Thyroid gland (tissue), 4 donors: ENCODE data around the gene ABCA10. TPM values are rescaled to one million over a fixed set of nuclear protein-coding genes. Genes with fewer than 3 reads are reported as not detected.

Source experiments
- DNase-seq, 2 donors: peaks; one replicate each; pipeline ENCODE4 v3.0.0-alpha.2; 2019
- H3K27ac ChIP-seq, 3 donors: fragments of 200-600 bp; sonication (generic); 1 replicate in 2 of 3; 2 replicates in 1 of 3; pipeline ENCODE4 v1.5.1; 2016 to 2019; ENCODE audit warnings: mild to moderate bottlenecking in 1 of 3, moderate library complexity in 1 of 3
- H3K27me3 ChIP-seq: fragments of 200-600 bp; sonication (generic); one replicate; pipeline ENCODE4 v1.5.1; 2019
- H3K36me3 ChIP-seq, 2 donors: fragments of 200-600 bp; sonication (generic); one replicate each; pipeline ENCODE4 v1.5.1; 2016 to 2019
- H3K4me1 ChIP-seq, 2 donors: fragments of 200-600 bp; sonication (generic); one replicate each; pipeline ENCODE4 v1.5.1; 2017 to 2019
- H3K4me3 ChIP-seq, 3 donors: fragments of 200-600 bp; sonication (generic); replicated peaks in 1 of 3; 1 replicate in 2 of 3; 2 replicates in 1 of 3; pipeline ENCODE4 v1.5.1; 2016; ENCODE audit warnings: mild to moderate bottlenecking in 1 of 3
- H3K9me3 ChIP-seq: fragments of 200-600 bp; sonication (generic); one replicate; pipeline ENCODE4 v1.5.1; 2017
- CTCF ChIP-seq, 6 experiments: fragments of 200-600 bp in 3 of 6; fragments of 450-650 bp in 3 of 6; sonication (generic) in 3 of 6; IDR thresholded peaks; one replicate each; pipeline ENCODE4 v1.5.1; 2016 to 2019; ENCODE audit warnings: antibody characterized with exemption in 6 of 6, mild to moderate bottlenecking in 2 of 6, inconsistent platforms in 1 of 6, moderate library complexity in 1 of 6
- POLR2A ChIP-seq, 2 donors: fragments of 450-650 bp; IDR thresholded peaks; one replicate each; pipeline ENCODE4 v1.6.1; 2017; ENCODE audit warnings: antibody characterized with exemption in 2 of 2, mild to moderate bottlenecking in 2 of 2, moderate library complexity in 1 of 2
- WGBS, 2 donors: methylation state at CpG; one replicate each; pipeline ENCODE4 v1.1.5; 2017; 5-methylcytosine and 5-hydroxymethylcytosine counted together
- intact Hi-C: fragments of 100-400 bp; cut with DNase I; formaldehyde crosslinking; loops from one replicate; pipeline ENCODE4 v1.15.1; 2023
- total RNA-seq, 4 donors: library from RNA; depleted of rRNA; stranded (reverse); fragments of >200 nt; gene quantifications; one replicate each; pipeline ENCODE4 v1.2.3, GENCODE V29; 2016

The ABCA10 gene
- total RNA-seq, 4 donors from 2014 or later: 8.4 to 23.2 (median 9.7) TPM

DNA sequence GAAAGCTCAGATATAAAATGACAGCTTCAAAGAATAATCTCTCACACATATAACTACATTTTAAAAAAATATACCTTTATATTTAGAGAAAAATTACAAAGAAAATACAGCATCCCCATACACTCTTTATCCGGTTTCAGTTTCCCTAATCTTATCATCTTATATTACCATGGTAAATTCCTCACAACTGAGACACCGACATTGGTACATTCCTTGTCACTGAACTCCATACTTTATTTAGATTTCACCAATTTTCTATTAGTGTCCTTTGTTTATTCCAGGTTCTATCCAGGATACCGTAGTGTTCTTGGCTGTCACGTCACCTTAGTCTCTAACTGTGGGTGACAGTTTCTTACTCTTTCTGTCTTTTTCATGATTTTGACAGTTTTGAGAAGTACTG lies 22.0 kb upstream of the ABCA10 start:
- no peak overlapping the region for H3K4me3 ChIP-seq
- intact Hi-C loops: loop anchor here (5.0 kb wide), 1 partner anchor 478 kb away; no protein-coding TSS in a partner anchor
- TF ChIP-seq CTCF (IDR thresholded peaks at IDR 0.05) (no peak), POLR2A (IDR thresholded peaks at IDR 0.05) (no peak)
- H3K27ac ChIP-seq: no peak overlapping the region
- no peaks in the 10 kb centered on the region for H3K4me1 ChIP-seq
- DNase-seq: no peak
- 93 to 94% methylated on average over 4 of the region's 4 CpGs for WGBS, 2 donors
- peaks cover 10 to 17% of the 10 kb centered on the region in 2 donors for H3K36me3 ChIP-seq
- no peaks in the 10 kb centered on the region for H3K9me3 ChIP-seq
- no peaks in the 10 kb centered on the region for H3K27me3 ChIP-seq

DNA sequence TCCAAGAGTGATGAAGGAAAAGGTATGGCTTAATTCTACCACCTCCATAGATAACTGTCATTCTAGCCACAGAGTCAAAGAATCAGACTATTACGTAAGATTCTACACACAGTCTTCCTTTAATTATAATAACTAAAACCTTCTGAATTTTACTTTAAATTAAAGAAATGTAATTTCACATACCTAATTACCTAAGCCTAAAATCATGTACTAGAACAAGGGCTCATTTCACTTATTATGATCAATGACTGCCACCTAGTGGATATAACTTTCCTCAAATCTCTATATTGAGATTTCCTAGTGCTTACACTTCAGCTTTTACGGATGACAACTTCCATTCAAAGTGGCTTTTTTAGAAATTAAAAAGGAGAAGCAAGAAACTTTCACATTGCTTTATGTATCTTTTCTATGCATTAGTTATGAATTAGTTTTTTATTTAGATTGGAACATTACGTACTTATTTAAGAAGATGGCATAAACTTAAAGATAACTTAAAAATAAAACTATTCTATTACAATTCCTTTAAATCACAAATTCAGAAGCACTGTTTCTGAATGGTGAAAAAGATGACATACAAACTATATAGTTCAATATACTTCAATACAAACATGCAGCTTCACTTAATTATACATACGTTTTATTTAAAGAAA lies 18.2 kb upstream of the ABCA10 start:
- H3K4me3 ChIP-seq: no peak overlapping the region
- whole genome bisulfite sequencing, 2 donors: 54 to 60% methylated on average over 4 of the region's 4 CpGs
- DNase-seq: no peak
- peaks cover 0 to 8% of the 10 kb centered on the region in 2 donors for H3K36me3 ChIP-seq
- intact Hi-C loops: no loop called here
- H3K27ac ChIP-seq: no peak overlapping the region
- TF ChIP-seq CTCF (IDR thresholded peaks at IDR 0.05) (peak in 5 of 6 experiments; percentile 11 to 73 (median 55)), POLR2A (IDR thresholded peaks at IDR 0.05) (no peak)
- H3K27me3 ChIP-seq: no peaks in the 10 kb centered on the region
- H3K9me3 ChIP-seq: no peaks in the 10 kb centered on the region
- no peaks in the 10 kb centered on the region for H3K4me1 ChIP-seq

DNA sequence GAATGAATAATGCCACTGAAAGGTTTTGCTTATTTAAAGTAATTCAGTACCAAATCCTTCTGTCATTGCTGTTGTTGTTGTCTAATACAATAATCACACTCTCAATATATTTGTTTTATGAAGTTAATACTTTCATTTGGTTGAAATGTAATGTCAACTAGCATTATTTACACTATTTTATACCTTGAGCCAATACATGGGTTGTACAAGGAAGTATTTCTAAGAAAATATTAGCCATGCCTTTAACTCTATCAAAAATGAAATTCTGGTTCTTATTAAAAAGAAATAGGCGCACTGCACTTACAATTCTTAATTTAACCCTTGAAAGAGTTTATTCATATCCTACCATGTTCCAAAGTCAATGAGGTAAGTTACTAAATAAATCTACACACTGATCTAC lies 17.6 kb upstream of the ABCA10 start:
- WGBS, 2 donors: 61 to 73% methylated on average over 1 of the region's 1 CpG
- TF ChIP-seq CTCF (IDR thresholded peaks at IDR 0.05) (no peak), POLR2A (IDR thresholded peaks at IDR 0.05) (no peak)
- intact Hi-C loops: no loop called here
- peaks cover 0 to 8% of the 10 kb centered on the region in 2 donors for H3K36me3 ChIP-seq
- H3K4me3 ChIP-seq: no peak overlapping the region
- H3K27me3 ChIP-seq: no peaks in the 10 kb centered on the region
- no peaks in the 10 kb centered on the region for H3K9me3 ChIP-seq
- H3K27ac ChIP-seq: no peak overlapping the region
- no peak for DNase-seq
- no peaks in the 10 kb centered on the region for H3K4me1 ChIP-seq

- Histone ChIP-seq H3K4me1 (no peaks in the 10 kb centered on the region), H3K27ac (no peak overlapping the region), H3K36me3 (peaks cover 0 to 4% of the 10 kb centered on the region in 2 donors), H3K4me3 (no peak overlapping the region), H3K27me3 (no peaks in the 10 kb centered on the region), H3K9me3 (no peaks in the 10 kb centered on the region)
- intact Hi-C loops: no loop called here
- 71 to 76% methylated on average over 2 of the region's 2 CpGs for whole genome bisulfite sequencing, 2 donors
- TF ChIP-seq POLR2A (IDR thresholded peaks at IDR 0.05) (no peak), CTCF (IDR thresholded peaks at IDR 0.05) (no peak)
- no peak for DNase-seq
Observed at GRCh38 chr17:69245617-69246016, 17.0 kb upstream of the ABCA10 start.
